Fibroblast of lung (primary cell): ENCODE data around the gene HAND2.

Experiments
- CTCF ChIP-seq, 2 donors: IDR thresholded peaks in 1 of 2; conservative IDR thresholded peaks in 1 of 2; 1 replicate in 1 of 2; 2 replicates in 1 of 2; pipeline ENCODE4 v1.5.1; 2011 to 2012; ENCODE audit warnings: low read length in 2 of 2, control low read depth in 1 of 2, inconsistent platforms in 1 of 2, low read depth in 1 of 2, mild to moderate bottlenecking in 1 of 2
- EZH2 ChIP-seq: IDR thresholded peaks from 2 replicates; pipeline ENCODE4 v1.5.1; 2012; ENCODE audit warnings: low read length, control low read depth, mild to moderate bottlenecking; ENCODE audit errors: missing control alignments

- no peak for TF ChIP-seq CTCF (conservative IDR thresholded peaks at IDR 0.05 in 1 of 2, IDR thresholded peaks at IDR 0.05 in 1 of 2; ENCODE audit: low read depth in 1 of 2, low read length in 2 of 2)
- no peak for TF ChIP-seq EZH2
Measured at GRCh38 chr4:173522951-173523395, 7.1 kb downstream of the HAND2 start.
